NCI-H146 treated with DMSO at 0.1 percent for 48 hours (cell line): ENCODE results near the gene SSH2.
"Not testable (repeated sequence)": the region's sequence is repeated elsewhere in the genome, so short reads cannot be mapped to it uniquely, and the experiment has no call there.

Source experiments
- DNase-seq: peaks from one replicate; lab custom pipeline; 2025; ENCODE audit not compliant: unreplicated experiment; lab: John Stamatoyannopoulos, UW

The SSH2 gene

GRCh38 chr17:29929006-29929532, 959 bp downstream of the SSH2 start:
- peak; percentile 23 for DNase-seq

GRCh38 chr17:29927546-29927945, 2.5 kb downstream of the SSH2 start:
- DNase-seq = no peak

- DNase-seq = no peak
Measured at GRCh38 chr17:29924786-29925185, 5.2 kb downstream of the SSH2 start.

GRCh38 chr17:29918922-29919856, 10.8 kb downstream of the SSH2 start:
- DNase-seq = no peak

GRCh38 chr17:29918016-29918415, 12.0 kb downstream of the SSH2 start:
- no peak for DNase-seq

GRCh38 chr17:29914819-29915537, 15.1 kb downstream of the SSH2 start:
- DNase-seq = no peak

- DNase-seq = no peak
Measured at GRCh38 chr17:29911641-29912177, 18.3 kb downstream of the SSH2 start.

GRCh38 chr17:29909236-29910003, 20.6 kb downstream of the SSH2 start:
- DNase-seq = no peak

GRCh38 chr17:29906969-29907368, 23.1 kb downstream of the SSH2 start:
- DNase-seq = no peak

GRCh38 chr17:29905879-29906167, 24.2 kb downstream of the SSH2 start:
- no peak for DNase-seq

- no peak for DNase-seq
Measured at GRCh38 chr17:29905086-29905878, 24.7 kb downstream of the SSH2 start.

GRCh38 chr17:29903471-29903870, 26.6 kb downstream of the SSH2 start:
- DNase-seq = no peak

- not testable (repeated sequence) for DNase-seq
Measured at GRCh38 chr17:29897136-29897535, 32.9 kb downstream of the SSH2 start.

GRCh38 chr17:29892201-29892600, 37.8 kb downstream of the SSH2 start:
- no peak for DNase-seq

GRCh38 chr17:29891131-29891530, 38.9 kb downstream of the SSH2 start:
- DNase-seq = no peak

- DNase-seq = no peak
Measured at GRCh38 chr17:29885031-29885640, 44.9 kb downstream of the SSH2 start.

GRCh38 chr17:29883497-29883896, 46.5 kb downstream of the SSH2 start:
- no peak for DNase-seq

GRCh38 chr17:29881256-29881655, 48.8 kb downstream of the SSH2 start:
- DNase-seq = no peak

- DNase-seq = no peak
Measured at GRCh38 chr17:29880031-29880430, 50.0 kb downstream of the SSH2 start.
